IMR-90 (cell line): ENCODE results near the gene NENF. TPM values are rescaled to one million over a fixed set of nuclear protein-coding genes. Genes with fewer than 3 reads are reported as not detected.

ENCODE experiments used
- ATAC-seq: fragments of 200-7000 bp; cut with Tn5 transposase; 2 replicates; pipeline ENCODE4 v1.9.1; 2020; ENCODE audit warnings: low read depth, mild to moderate bottlenecking, moderate library complexity
- BruUV-seq: library from RNA; stranded (reverse); fragments of 400-500 nt; replicated peaks from 2 replicates; lab custom pipeline; 2021; lab: Mats Ljungman, UMichigan
- CTCF ChIA-PET: fragments of 300-600 bp; formaldehyde crosslinking; extraction: SDS; loops from one replicate; lab custom pipeline; 2021; ENCODE audit warnings: antibody characterized with exemption; lab: Yijun Ruan, JAX
- POLR2A ChIA-PET: fragments of 300-600 bp; sonication (Branson Sonifier 250); formaldehyde crosslinking; loops from one replicate; lab custom pipeline; 2022; ENCODE audit warnings: antibody characterized with exemption; ENCODE audit not compliant: unreplicated experiment; lab: Charles Lee
- DNase-seq: peaks from one replicate; pipeline ENCODE4 v3.0.0; 2013
- H2AFZ ChIP-seq: replicated peaks from 2 replicates; pipeline ENCODE3; 2013; ENCODE audit warnings: low read length, mild to moderate bottlenecking; ENCODE audit not compliant: poor library complexity
- H2AK5ac ChIP-seq: 2 replicates; pipeline ENCODE4 v1.6.1; 2013; ENCODE audit warnings: low read depth, low read length, inconsistent platforms
- H2AK9ac ChIP-seq: replicated peaks from 2 replicates; pipeline ENCODE3; 2013; ENCODE audit warnings: mild to moderate bottlenecking, low read depth, low read length, moderate library complexity; ENCODE audit not compliant: poor library complexity
- H2BK120ac ChIP-seq: 2 replicates; pipeline ENCODE4 v1.6.1; 2013; ENCODE audit warnings: low read depth, low read length, inconsistent platforms
- H2BK15ac ChIP-seq: 3 replicates; pipeline ENCODE4 v1.6.1; 2013; ENCODE audit warnings: low read depth, low read length, inconsistent platforms
- H2BK20ac ChIP-seq: 2 replicates; pipeline ENCODE4 v1.6.1; 2013; ENCODE audit warnings: low read depth, mild to moderate bottlenecking, inconsistent platforms, low read length, moderate library complexity
- H2BK5ac ChIP-seq: 2 replicates; pipeline ENCODE4 v1.6.1; 2013; ENCODE audit warnings: mild to moderate bottlenecking, low read depth, low read length, inconsistent platforms; ENCODE audit not compliant: poor library complexity, severe bottlenecking
- H3K14ac ChIP-seq: replicated peaks from 2 replicates; pipeline ENCODE4 v1.6.1; 2013; ENCODE audit warnings: low read depth, low read length, inconsistent platforms
- H3K18ac ChIP-seq: 2 replicates; pipeline ENCODE4 v1.6.1; 2013; ENCODE audit warnings: low read depth, low read length, control low read depth
- H3K23ac ChIP-seq: 2 replicates; pipeline ENCODE4 v1.6.1; 2013; ENCODE audit warnings: low read depth, low read length, inconsistent platforms
- H3K27ac ChIP-seq: 2 replicates; pipeline ENCODE4 v1.5.1; 2013; ENCODE audit warnings: mild to moderate bottlenecking, control low read depth, low read length; ENCODE audit not compliant: insufficient read depth
- H3K27me3 ChIP-seq: 2 replicates; pipeline ENCODE4 v1.6.1; 2013; ENCODE audit warnings: low read length; ENCODE audit not compliant: control insufficient read depth, insufficient read depth
- H3K36me3 ChIP-seq: 2 replicates; pipeline ENCODE4 v1.6.1; 2013; ENCODE audit warnings: low read length, mixed read lengths; ENCODE audit not compliant: control insufficient read depth, insufficient read depth
- H3K4ac ChIP-seq: 2 replicates; pipeline ENCODE4 v1.6.1; 2013; ENCODE audit warnings: low read depth, low read length, inconsistent platforms
- H3K4me1 ChIP-seq: 2 replicates; pipeline ENCODE4 v1.6.1; 2013; ENCODE audit warnings: low read length, mixed read lengths; ENCODE audit not compliant: control insufficient read depth, insufficient read depth
- H3K4me2 ChIP-seq: 2 replicates; pipeline ENCODE4 v1.6.1; 2013; ENCODE audit warnings: low read depth, mild to moderate bottlenecking, control low read depth, low read length, moderate library complexity
- H3K4me3 ChIP-seq: 2 replicates; pipeline ENCODE4 v1.5.1; 2013; ENCODE audit warnings: low read depth, mild to moderate bottlenecking, control low read depth, low read length, moderate library complexity; ENCODE audit not compliant: insufficient read depth
- H3K56ac ChIP-seq: 2 replicates; pipeline ENCODE4 v1.6.1; 2013; ENCODE audit warnings: low read length, inconsistent platforms; ENCODE audit not compliant: insufficient read depth; ENCODE audit errors: extremely low read depth
- H3K79me1 ChIP-seq, 2 experiments: 2 replicates each; pipeline ENCODE4 v1.6.1; 2013; ENCODE audit warnings: low read length in 2 of 2, inconsistent platforms in 1 of 2, low read depth in 1 of 2
- H3K9ac ChIP-seq: 2 replicates; pipeline ENCODE4 v1.6.1; 2013; ENCODE audit warnings: low read depth, low read length, control low read depth
- H3K9me1 ChIP-seq: 2 replicates; pipeline ENCODE4 v1.6.1; 2013; ENCODE audit warnings: low read length, inconsistent platforms; ENCODE audit not compliant: insufficient read depth
- H3K9me3 ChIP-seq: 2 replicates; pipeline ENCODE4 v1.6.1; 2013; ENCODE audit warnings: low read length; ENCODE audit not compliant: control insufficient read depth, insufficient read depth
- H4K20me1 ChIP-seq: 2 replicates; pipeline ENCODE4 v1.6.1; 2013; ENCODE audit warnings: low read length, inconsistent platforms; ENCODE audit not compliant: insufficient read depth
- H4K5ac ChIP-seq: 2 replicates; pipeline ENCODE4 v1.6.1; 2013; ENCODE audit warnings: mild to moderate bottlenecking, low read depth, low read length, control low read depth
- H4K8ac ChIP-seq, 2 experiments: 2 replicates each; pipeline ENCODE4 v1.6.1; 2013; ENCODE audit warnings: low read depth in 2 of 2, low read length in 2 of 2, control low read depth in 1 of 2, inconsistent platforms in 1 of 2
- H4K91ac ChIP-seq: 2 replicates; pipeline ENCODE4 v1.6.1; 2013; ENCODE audit warnings: low read depth, low read length, inconsistent platforms; ENCODE audit not compliant: insufficient read depth
- BHLHE40 ChIP-seq: fragments of 150-350 bp; IDR thresholded peaks from 2 replicates; pipeline ENCODE4 v1.6.1; 2016; ENCODE audit warnings: mild to moderate bottlenecking, low read depth, low read length
- CEBPB ChIP-seq: IDR thresholded peaks from 2 replicates; pipeline ENCODE4 v1.6.1; 2012; ENCODE audit warnings: low read depth, low read length, improper control_type of control experiment
- CHD1 ChIP-seq: IDR thresholded peaks from 2 replicates; pipeline ENCODE4 v1.6.1; 2012; ENCODE audit warnings: low read depth, low read length, improper control_type of control experiment
- CTCF ChIP-seq: conservative IDR thresholded peaks from 2 replicates; pipeline ENCODE4 v1.5.1; 2012; ENCODE audit warnings: mild to moderate bottlenecking, low read depth, low read length, improper control_type of control experiment
- ELK1 ChIP-seq: fragments of 150-350 bp; IDR thresholded peaks from 2 replicates; pipeline ENCODE4 v1.6.1; 2016; ENCODE audit warnings: low read depth, mild to moderate bottlenecking, low read length, moderate library complexity, borderline replicate concordance
- FOS ChIP-seq: fragments of 150-350 bp; IDR thresholded peaks from 2 replicates; pipeline ENCODE4 v1.6.1; 2016; ENCODE audit warnings: low read depth, low read length
- MAFK ChIP-seq: IDR thresholded peaks from 2 replicates; pipeline ENCODE4 v1.6.1; 2012; ENCODE audit warnings: low read depth, low read length, improper control_type of control experiment
- MAZ ChIP-seq: IDR thresholded peaks from 2 replicates; pipeline ENCODE4 v1.6.1; 2012; ENCODE audit warnings: low read depth, mild to moderate bottlenecking, low read length, improper control_type of control experiment, moderate library complexity, borderline replicate concordance
- MXI1 ChIP-seq: IDR thresholded peaks from 2 replicates; pipeline ENCODE4 v1.6.1; 2012; ENCODE audit warnings: low read depth, mild to moderate bottlenecking, low read length, moderate library complexity, borderline replicate concordance
- NFE2L2 ChIP-seq: fragments of 150-350 bp; IDR thresholded peaks from 2 replicates; pipeline ENCODE4 v1.6.1; 2016; ENCODE audit warnings: low read depth, mild to moderate bottlenecking, low read length
- POLR2A ChIP-seq: IDR thresholded peaks from 2 replicates; pipeline ENCODE4 v1.6.1; 2012; ENCODE audit warnings: mild to moderate bottlenecking, low read depth, low read length
- RAD21 ChIP-seq: IDR thresholded peaks from 2 replicates; pipeline ENCODE4 v1.6.1; 2012; ENCODE audit warnings: low read length, improper control_type of control experiment
- RCOR1 ChIP-seq: IDR thresholded peaks from 2 replicates; pipeline ENCODE4 v1.6.1; 2012; ENCODE audit warnings: mild to moderate bottlenecking, low read length, improper control_type of control experiment; ENCODE audit not compliant: insufficient replicate concordance
- RFX5 ChIP-seq: IDR thresholded peaks from 2 replicates; pipeline ENCODE4 v1.8.0; 2012; ENCODE audit warnings: low read depth, mild to moderate bottlenecking, low read length, moderate library complexity
- SMC3 ChIP-seq: fragments of 150-350 bp; IDR thresholded peaks from 2 replicates; pipeline ENCODE4 v1.6.1; 2016; ENCODE audit warnings: low read depth, mild to moderate bottlenecking, antibody characterized with exemption, low read length, moderate library complexity
- USF2 ChIP-seq: fragments of 150-350 bp; IDR thresholded peaks from 2 replicates; pipeline ENCODE4 v1.6.1; 2017; ENCODE audit warnings: mild to moderate bottlenecking, antibody characterized with exemption, low read length, low read depth
- WGBS, 2 experiments: methylation state at CpG; one replicate each; pipeline versions ENCODE4 v1.1.5 to v1.1.7; 2013; ENCODE audit warnings: missing lambda C conversion rate in 2 of 2; ENCODE audit not compliant: insufficient read length in 1 of 2; ENCODE audit errors: extremely low coverage in 2 of 2; 5-methylcytosine and 5-hydroxymethylcytosine counted together
- dilution Hi-C: fragments of 300-500 bp; cut with HindIII; formaldehyde crosslinking; loops from one replicate; pipeline ENCODE4 v1.14.3; 2018; ENCODE audit warnings: low sequenced_read_pairs; ENCODE audit not compliant: unreplicated experiment
- in situ Hi-C: fragments of 300-500 bp; cut with MboI; formaldehyde crosslinking; loops from 3 replicates; pipeline ENCODE4 v1.14.3; 2019; ENCODE audit warnings: low sequenced_read_pairs, inconsistent platforms, mixed read lengths
- intact Hi-C: fragments of 100-400 bp; cut with micrococcal nuclease; formaldehyde crosslinking; loops from 2 replicates; pipeline ENCODE4 v1.10.0; 2022
- polyA plus RNA-seq, 3 experiments: library from polyadenylated mRNA; depleted of rRNA; stranded (reverse); fragments of >200 nt; gene quantifications; 2 replicates each; pipeline ENCODE4 v1.2.3, GENCODE V29; 2012; ENCODE audit warnings: low replicate concordance in 1 of 3
- total RNA-seq: library from RNA; depleted of rRNA; stranded (reverse); fragments of >200 nt; gene quantifications from 2 replicates; pipeline ENCODE4 v1.2.3, GENCODE V29; 2012

Gene NENF
- total and polyA plus RNA-seq, 2 of the 4 experiments (the other 2 are of a cell fraction), result 16.0 to 40.4 TPM

GRCh38 chr1:212428496-212428895, 4.2 kb upstream of the NENF start:
- H2AFZ ChIP-seq, result no peak overlapping the region
- H3K27me3 ChIP-seq, result peaks cover 13% of the 10 kb centered on the region
- H2BK20ac ChIP-seq, result no peak overlapping the region
- no peak overlapping the region for H2AK5ac ChIP-seq
- H3K79me1 ChIP-seq, result peaks cover 5 to 9% of the 10 kb centered on the region in 2 experiments; a peak in 3 of 4 replicates
- no peak overlapping the region for H3K23ac ChIP-seq
- no CpG with 5 or more reads among the region's 5 CpGs for WGBS, 2 experiments
- BruUV-seq, result no TSS peak
- H3K4me2 ChIP-seq, result no peak overlapping the region
- H3K27ac ChIP-seq, result no peak overlapping the region
- H4K91ac ChIP-seq, result no peak overlapping the region
- no peak overlapping the region for H2BK120ac ChIP-seq
- H2AK9ac ChIP-seq, result no peak overlapping the region
- H3K4me3 ChIP-seq, result no peak overlapping the region
- H4K20me1 ChIP-seq, result 0 out of 2 replicates have a peak, but pooled peaks cover 2% of the 10 kb centered on the region
- no peaks in the 10 kb centered on the region for H3K9me3 ChIP-seq
- no peak overlapping the region for H3K9ac ChIP-seq
- POLR2A ChIA-PET, result no interaction called here
- TF ChIP-seq NFE2L2 (no peak), CTCF (no peak), ELK1 (no peak), SMC3 (no peak), RFX5 (no peak), POLR2A (no peak), FOS (no peak), USF2 (no peak), MAFK (no peak), RAD21 (no peak), CEBPB (no peak), MAZ (no peak), RCOR1 (no peak), BHLHE40 (no peak), CHD1 (no peak), MXI1 (no peak)
- H3K14ac ChIP-seq, result no peak overlapping the region
- intact Hi-C loops (no loop called here), dilution Hi-C loops (no loop called here), in situ Hi-C loops (no loop called here)
- 0 out of 2 replicates have a peak, but pooled peaks cover 3% of the 10 kb centered on the region for H3K9me1 ChIP-seq
- no peak overlapping the region for H2BK5ac ChIP-seq
- no peak overlapping the region for H4K8ac ChIP-seq
- DNase-seq, result no peak
- no peak overlapping the region for H3K18ac ChIP-seq
- H2BK15ac ChIP-seq, result no peak overlapping the region
- H3K56ac ChIP-seq, result no peak overlapping the region
- no peak overlapping the region for H3K4ac ChIP-seq
- peaks cover 10% of the 10 kb centered on the region; the same call in 1 of the 2 replicates for H3K4me1 ChIP-seq
- CTCF ChIA-PET, result no interaction called here
- ATAC-seq, result no peak
- no peaks in the 10 kb centered on the region for H3K36me3 ChIP-seq
- H4K5ac ChIP-seq, result no peak overlapping the region
